ENCODE measurements around the gene ZG16. TPM values are rescaled to one million over a fixed set of nuclear protein-coding genes. Genes with fewer than 3 reads are reported as not detected.
"Not testable (repeated sequence)": the region's sequence is repeated elsewhere in the genome, so short reads cannot be mapped to it uniquely, and the experiment has no call there.

Gene ZG16, protein sequence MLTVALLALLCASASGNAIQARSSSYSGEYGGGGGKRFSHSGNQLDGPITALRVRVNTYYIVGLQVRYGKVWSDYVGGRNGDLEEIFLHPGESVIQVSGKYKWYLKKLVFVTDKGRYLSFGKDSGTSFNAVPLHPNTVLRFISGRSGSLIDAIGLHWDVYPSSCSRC
- not detected for polyA plus RNA-seq (2013, experiment 1 of 2)
- not detected for polyA plus RNA-seq (2013, experiment 2 of 2)

- Histone ChIP-seq H3K4me3 (ENCODE audit: extremely low read depth, insufficient read depth, low read length, poor library complexity, severe bottlenecking) (no peak within 1 kb of the TSS), H3K36me3 (ENCODE audit: control insufficient read depth, insufficient read depth, low read length) (no peaks in the 10 kb centered on the region), H3K9me3 (ENCODE audit: control insufficient read depth, low read length) (no peaks in the 10 kb centered on the region), H3K4me1 (ENCODE audit: control insufficient read depth, insufficient read depth, low read length, poor library complexity, severe bottlenecking) (peaks cover 12% of the 10 kb centered on the region), H3K27ac (ENCODE audit: low read depth, low read length, severe bottlenecking) (no peak within 1 kb of the TSS)
- WGBS, 2 experiments (ENCODE audit: insufficient coverage in 2 of 2), result 94 to 95% methylated on average over 6 to 7 of the region's 10 CpGs
Observed at GRCh38 chr16:29777576-29778350, at the start of gene ZG16. Gene ZG16 (plus strand): TSS chr16:29778256. CDS start chr16:29779267, 1,011 bp downstream.

GRCh38 chr16:29729116-29729521, 48.9 kb upstream of the ZG16 start:
- Histone ChIP-seq H3K36me3 (ENCODE audit: control insufficient read depth, insufficient read depth, low read length) (no peaks in the 10 kb centered on the region), H3K4me1 (ENCODE audit: control insufficient read depth, insufficient read depth, low read length, poor library complexity, severe bottlenecking) (peaks cover 3% of the 10 kb centered on the region), H3K9me3 (ENCODE audit: control insufficient read depth, low read length) (no peaks in the 10 kb centered on the region), H3K27ac (ENCODE audit: low read depth, low read length, severe bottlenecking) (no peak overlapping the region), H3K4me3 (ENCODE audit: extremely low read depth, insufficient read depth, low read length, poor library complexity, severe bottlenecking) (no peak overlapping the region)
- WGBS, 2 experiments (ENCODE audit: insufficient coverage in 2 of 2), result 64 to 75% methylated on average over 1 to 6 of the region's 6 CpGs

GRCh38 chr16:29730649-29731048, 47.4 kb upstream of the ZG16 start:
- H3K4me3 ChIP-seq (ENCODE audit: extremely low read depth, insufficient read depth, low read length, poor library complexity, severe bottlenecking), result no peak overlapping the region
- H3K4me1 ChIP-seq (ENCODE audit: control insufficient read depth, insufficient read depth, low read length, poor library complexity, severe bottlenecking), result peaks cover 3% of the 10 kb centered on the region
- 90 to 93% methylated on average over 4 to 5 of the region's 7 CpGs for WGBS, 2 experiments (ENCODE audit: insufficient coverage in 2 of 2)
- H3K27ac ChIP-seq (ENCODE audit: low read depth, low read length, severe bottlenecking), result no peak overlapping the region
- H3K9me3 ChIP-seq (ENCODE audit: control insufficient read depth, low read length), result no peaks in the 10 kb centered on the region
- H3K36me3 ChIP-seq (ENCODE audit: control insufficient read depth, insufficient read depth, low read length), result no peaks in the 10 kb centered on the region

DNA sequence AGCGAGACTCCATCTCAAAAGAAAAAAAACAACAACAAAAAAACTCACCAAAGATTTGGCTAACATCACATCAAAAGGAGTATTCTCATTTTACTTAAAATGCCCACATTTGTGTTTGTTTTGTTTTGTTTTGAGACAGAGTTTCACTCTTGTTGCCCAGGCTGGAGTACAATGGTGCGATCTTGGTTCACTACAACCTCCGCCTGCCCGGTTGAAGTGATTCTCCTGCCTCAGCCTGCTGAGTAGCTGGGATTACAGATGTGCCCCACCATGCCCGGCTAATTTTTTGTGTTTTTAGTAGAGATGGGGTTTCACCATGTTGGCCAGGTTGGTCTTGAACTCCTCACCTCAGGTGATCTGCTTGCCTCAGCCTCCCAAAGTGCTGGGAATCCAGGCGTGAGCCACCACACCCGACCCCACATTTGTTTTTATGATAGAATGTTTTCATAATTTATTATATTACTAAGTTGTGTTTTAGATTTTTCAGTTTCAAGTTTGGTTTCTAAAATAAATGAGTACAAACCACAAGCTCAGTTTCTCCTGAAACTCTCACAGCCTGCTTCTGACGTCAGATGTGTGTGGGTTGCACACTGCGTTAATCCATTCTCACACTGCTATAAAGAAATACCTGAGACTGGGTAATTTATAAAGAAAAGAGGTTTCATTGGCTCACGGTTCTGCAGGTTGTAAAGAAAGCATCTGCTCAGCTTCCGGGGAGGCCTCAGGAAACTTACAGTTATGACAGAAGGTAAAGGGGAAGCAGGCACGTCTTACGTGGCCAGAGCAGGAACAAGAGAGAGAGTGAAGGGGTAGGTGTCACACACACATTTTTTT, 46.1 kb upstream of the ZG16 start:
- H3K4me3 ChIP-seq (ENCODE audit: extremely low read depth, insufficient read depth, low read length, poor library complexity, severe bottlenecking); H3K9me3 ChIP-seq (ENCODE audit: control insufficient read depth, low read length); H3K36me3 ChIP-seq (ENCODE audit: control insufficient read depth, insufficient read depth, low read length); H3K4me1 ChIP-seq (ENCODE audit: control insufficient read depth, insufficient read depth, low read length, poor library complexity, severe bottlenecking); H3K27ac ChIP-seq (ENCODE audit: low read depth, low read length, severe bottlenecking): not testable (repeated sequence)
- WGBS, 2 experiments (ENCODE audit: insufficient coverage in 2 of 2), result 80 to 95% methylated on average over 2 to 6 of the region's 13 CpGs

- H3K27ac ChIP-seq (ENCODE audit: low read depth, low read length, severe bottlenecking), result no peak overlapping the region
- no peaks in the 10 kb centered on the region for H3K9me3 ChIP-seq (ENCODE audit: control insufficient read depth, low read length)
- no peaks in the 10 kb centered on the region for H3K36me3 ChIP-seq (ENCODE audit: control insufficient read depth, insufficient read depth, low read length)
- no peaks in the 10 kb centered on the region for H3K4me1 ChIP-seq (ENCODE audit: control insufficient read depth, insufficient read depth, low read length, poor library complexity, severe bottlenecking)
- 100% methylated on average over 1 of the region's 1 CpG for WGBS, 2 experiments (ENCODE audit: insufficient coverage in 2 of 2)
- H3K4me3 ChIP-seq (ENCODE audit: extremely low read depth, insufficient read depth, low read length, poor library complexity, severe bottlenecking), result no peak overlapping the region
Observed at GRCh38 chr16:29734786-29735185, 43.3 kb upstream of the ZG16 start.

DNA sequence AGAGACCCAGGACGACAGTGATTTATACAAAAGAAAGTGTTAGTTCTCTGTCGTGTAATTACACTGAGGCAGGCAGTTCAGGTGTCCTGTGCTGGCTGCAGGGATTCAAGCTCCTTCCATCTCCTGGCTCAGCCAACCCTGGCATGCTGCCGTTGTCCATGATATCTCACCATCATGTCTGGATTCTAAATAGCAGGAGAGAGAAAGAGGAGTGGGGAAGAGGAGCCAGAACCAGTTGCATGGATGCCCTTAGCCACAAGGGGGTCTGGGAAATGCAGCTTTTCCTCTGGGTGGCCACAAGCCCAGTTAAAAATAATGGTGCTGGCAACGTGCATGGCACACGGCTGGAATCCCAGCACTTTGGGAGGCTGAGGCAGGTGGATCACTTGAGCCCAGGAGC, 41.9 kb upstream of the ZG16 start:
- Histone ChIP-seq H3K4me3 (ENCODE audit: extremely low read depth, insufficient read depth, low read length, poor library complexity, severe bottlenecking) (no peak overlapping the region), H3K36me3 (ENCODE audit: control insufficient read depth, insufficient read depth, low read length) (no peaks in the 10 kb centered on the region), H3K9me3 (ENCODE audit: control insufficient read depth, low read length) (no peaks in the 10 kb centered on the region), H3K4me1 (ENCODE audit: control insufficient read depth, insufficient read depth, low read length, poor library complexity, severe bottlenecking) (no peaks in the 10 kb centered on the region), H3K27ac (ENCODE audit: low read depth, low read length, severe bottlenecking) (no peak overlapping the region)
- 85 to 89% methylated on average over 4 to 5 of the region's 5 CpGs for WGBS, 2 experiments (ENCODE audit: insufficient coverage in 2 of 2)

- no peaks in the 10 kb centered on the region for H3K9me3 ChIP-seq (ENCODE audit: control insufficient read depth, low read length)
- H3K4me3 ChIP-seq (ENCODE audit: extremely low read depth, insufficient read depth, low read length, poor library complexity, severe bottlenecking), result no peak overlapping the region
- H3K36me3 ChIP-seq (ENCODE audit: control insufficient read depth, insufficient read depth, low read length), result no peaks in the 10 kb centered on the region
- no peak overlapping the region for H3K27ac ChIP-seq (ENCODE audit: low read depth, low read length, severe bottlenecking)
- 96 to 98% methylated on average over 5 of the region's 6 CpGs for WGBS, 2 experiments (ENCODE audit: insufficient coverage in 2 of 2)
- no peaks in the 10 kb centered on the region for H3K4me1 ChIP-seq (ENCODE audit: control insufficient read depth, insufficient read depth, low read length, poor library complexity, severe bottlenecking)
Observed at GRCh38 chr16:29736764-29737163, 41.3 kb upstream of the ZG16 start.

DNA sequence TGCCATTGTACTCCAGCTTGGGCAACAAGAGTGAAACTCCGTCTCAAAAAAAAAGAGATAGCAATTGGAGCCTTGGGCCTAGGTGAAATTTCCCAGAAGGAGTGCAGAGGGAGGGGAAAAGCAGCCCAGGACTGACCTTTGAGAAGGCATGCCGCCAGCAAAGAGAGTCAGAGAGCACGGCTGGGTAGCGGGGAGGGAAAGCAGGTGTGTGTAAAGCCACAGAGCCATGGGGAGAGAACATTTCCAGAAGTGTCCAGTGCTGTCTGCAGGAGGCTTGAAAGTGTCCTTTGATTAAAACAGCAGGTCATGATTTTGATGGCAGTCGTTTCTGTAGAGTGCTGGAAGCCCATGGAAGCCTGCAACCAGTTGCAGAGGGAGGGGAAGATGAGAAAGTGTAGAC, 40.3 kb upstream of the ZG16 start:
- 91 to 94% methylated on average over 5 of the region's 5 CpGs for WGBS, 2 experiments (ENCODE audit: insufficient coverage in 2 of 2)
- H3K9me3 ChIP-seq (ENCODE audit: control insufficient read depth, low read length), result no peaks in the 10 kb centered on the region
- no peaks in the 10 kb centered on the region for H3K36me3 ChIP-seq (ENCODE audit: control insufficient read depth, insufficient read depth, low read length)
- H3K4me1 ChIP-seq (ENCODE audit: control insufficient read depth, insufficient read depth, low read length, poor library complexity, severe bottlenecking), result no peaks in the 10 kb centered on the region
- no peak overlapping the region for H3K4me3 ChIP-seq (ENCODE audit: extremely low read depth, insufficient read depth, low read length, poor library complexity, severe bottlenecking)
- H3K27ac ChIP-seq (ENCODE audit: low read depth, low read length, severe bottlenecking), result no peak overlapping the region

DNA sequence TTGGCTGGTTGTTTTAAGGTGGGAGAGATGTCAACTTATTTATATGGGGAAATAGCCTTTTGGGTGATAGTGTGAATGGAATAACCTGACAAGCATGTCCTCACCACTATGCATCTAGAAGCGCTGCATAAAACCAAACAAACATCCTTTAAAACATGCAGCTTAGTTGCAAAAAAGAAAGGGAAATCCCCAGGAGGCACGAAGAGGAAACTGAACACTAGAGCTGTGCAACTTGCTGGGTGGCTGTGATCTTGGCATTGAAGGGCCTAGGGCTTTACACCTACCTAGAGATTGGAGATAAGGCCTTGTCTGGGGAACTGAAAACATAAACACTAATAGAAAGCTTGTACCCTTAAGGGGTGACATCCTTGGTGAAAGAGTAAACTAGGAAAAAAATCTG, 39.5 kb upstream of the ZG16 start:
- 90 to 100% methylated on average over 1 of the region's 2 CpGs for WGBS, 2 experiments (ENCODE audit: insufficient coverage in 2 of 2)
- H3K4me3 ChIP-seq (ENCODE audit: extremely low read depth, insufficient read depth, low read length, poor library complexity, severe bottlenecking), result no peak overlapping the region
- no peaks in the 10 kb centered on the region for H3K36me3 ChIP-seq (ENCODE audit: control insufficient read depth, insufficient read depth, low read length)
- no peak overlapping the region for H3K27ac ChIP-seq (ENCODE audit: low read depth, low read length, severe bottlenecking)
- no peaks in the 10 kb centered on the region for H3K9me3 ChIP-seq (ENCODE audit: control insufficient read depth, low read length)
- H3K4me1 ChIP-seq (ENCODE audit: control insufficient read depth, insufficient read depth, low read length, poor library complexity, severe bottlenecking), result no peaks in the 10 kb centered on the region

DNA sequence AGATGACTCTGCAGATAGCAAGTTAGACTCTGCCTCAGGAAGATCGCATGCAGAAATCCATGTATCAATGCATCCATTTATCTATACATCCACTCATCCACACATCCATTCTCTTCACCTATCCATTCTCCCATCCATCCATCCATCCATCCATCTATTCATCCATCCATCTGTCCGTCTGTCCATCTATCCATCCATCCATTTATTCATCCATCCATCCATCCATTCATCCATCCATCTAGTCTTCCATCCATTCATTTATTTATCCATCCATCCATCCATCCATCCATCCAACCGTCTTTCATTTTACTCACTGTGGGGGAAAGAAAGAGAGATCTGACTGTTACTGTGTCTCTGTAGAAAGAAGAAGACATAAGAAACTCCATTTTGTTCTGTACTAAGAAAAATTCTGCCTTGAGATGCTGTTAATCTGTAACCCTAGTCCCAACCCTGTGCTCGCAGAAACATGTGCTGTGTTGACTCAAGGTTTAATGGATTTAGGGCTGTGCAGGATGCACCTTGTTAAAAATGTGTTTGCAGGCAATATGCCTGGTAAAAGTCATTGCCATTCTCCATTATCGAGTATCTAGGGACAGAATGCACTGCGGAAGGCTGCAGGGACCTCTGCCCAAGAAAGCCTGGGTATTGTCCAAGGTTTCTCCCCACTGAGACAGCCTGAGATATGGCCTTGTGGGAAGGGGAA, 38.0 kb upstream of the ZG16 start:
- not testable (repeated sequence) for H3K9me3 ChIP-seq (ENCODE audit: control insufficient read depth, low read length); H3K36me3 ChIP-seq (ENCODE audit: control insufficient read depth, insufficient read depth, low read length); H3K4me3 ChIP-seq (ENCODE audit: extremely low read depth, insufficient read depth, low read length, poor library complexity, severe bottlenecking); H3K4me1 ChIP-seq (ENCODE audit: control insufficient read depth, insufficient read depth, low read length, poor library complexity, severe bottlenecking); H3K27ac ChIP-seq (ENCODE audit: low read depth, low read length, severe bottlenecking)
- 93 to 94% methylated on average over 5 of the region's 6 CpGs for WGBS, 2 experiments (ENCODE audit: insufficient coverage in 2 of 2)
